ENCODE results near the gene IL1A.

Gene IL1A

DNA sequence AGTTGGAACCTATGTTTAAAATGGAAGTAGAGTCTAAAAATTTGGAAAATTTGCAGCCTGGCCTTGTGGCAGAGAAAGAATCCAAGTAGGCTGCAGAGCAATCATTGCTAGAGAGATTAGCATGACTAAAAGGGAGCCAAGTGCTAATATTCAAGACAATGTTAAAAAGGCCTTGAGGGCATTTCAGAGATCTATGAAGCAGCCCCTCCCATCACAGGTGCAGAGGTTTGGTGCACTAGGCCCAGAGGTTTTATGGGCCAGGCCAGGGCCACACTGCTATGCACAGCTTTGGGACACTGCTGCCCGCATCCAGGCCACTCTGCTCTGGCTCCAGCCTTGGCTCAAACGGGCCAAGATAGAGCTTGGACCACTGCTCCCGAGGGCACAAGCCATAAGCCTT, 6.7 kb upstream of the IL1A start:
- DNase-seq: no peak

DNA sequence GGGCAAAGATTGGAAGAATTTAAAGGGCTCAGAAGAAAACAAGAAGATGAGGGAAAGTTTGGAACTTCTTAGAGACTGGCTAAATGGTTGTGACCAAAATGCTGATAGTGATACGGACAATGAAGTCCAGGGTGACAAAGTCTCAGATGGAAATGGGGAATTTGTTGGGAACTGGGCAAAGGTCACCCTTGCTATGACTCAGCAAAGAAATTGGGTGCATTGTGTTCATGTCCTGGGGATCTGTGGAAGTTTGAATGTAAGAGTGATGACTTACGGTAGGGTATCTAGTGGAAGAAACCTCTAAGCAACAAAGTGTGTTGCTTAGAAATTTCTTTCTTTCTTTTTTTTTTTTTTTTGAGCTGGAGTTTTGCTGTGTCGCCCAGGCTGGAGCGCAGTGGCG, 6.0 kb upstream of the IL1A start:
- DNase-seq: no peak

DNA sequence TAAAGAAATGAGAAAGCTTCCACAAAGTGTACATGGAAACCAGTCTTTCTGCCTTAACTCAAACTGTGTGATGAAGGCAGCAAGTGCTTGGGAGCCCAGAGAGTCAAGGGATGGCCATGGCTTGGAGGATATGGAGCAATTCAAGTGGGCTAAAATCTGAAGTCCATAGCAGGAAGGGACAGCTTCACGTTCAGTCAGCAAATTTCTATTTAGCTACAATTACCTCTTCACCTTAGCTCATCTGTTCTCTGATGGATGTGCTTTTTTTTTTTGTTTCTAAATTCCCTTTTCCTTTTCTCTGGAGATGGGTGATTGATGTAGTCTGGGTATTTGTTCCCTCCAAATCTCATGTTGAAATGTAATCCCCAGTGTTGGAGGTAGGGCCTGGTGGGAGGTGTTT, 4.9 kb upstream of the IL1A start:
- no peak for DNase-seq

DNA sequence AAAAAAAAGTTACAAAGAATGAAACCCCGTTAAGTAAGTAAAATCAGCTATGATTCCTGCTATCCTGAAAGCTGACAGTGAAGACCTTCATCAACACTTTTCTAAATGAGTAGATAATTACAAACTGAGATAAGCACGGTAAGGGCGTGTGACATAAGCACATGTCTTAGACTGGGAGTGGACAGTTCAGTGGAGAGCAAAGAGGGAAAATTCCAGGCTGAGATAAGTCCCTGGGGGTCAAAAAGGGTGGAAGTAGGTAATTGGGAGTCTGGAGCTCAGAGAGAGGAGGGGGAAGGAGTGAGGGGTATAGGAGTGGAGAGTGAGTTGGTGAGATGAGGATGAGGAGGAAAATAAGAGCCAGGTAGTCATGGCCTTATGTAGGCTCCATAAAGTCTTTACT, 4.4 kb upstream of the IL1A start:
- DNase-seq: no peak

DNA sequence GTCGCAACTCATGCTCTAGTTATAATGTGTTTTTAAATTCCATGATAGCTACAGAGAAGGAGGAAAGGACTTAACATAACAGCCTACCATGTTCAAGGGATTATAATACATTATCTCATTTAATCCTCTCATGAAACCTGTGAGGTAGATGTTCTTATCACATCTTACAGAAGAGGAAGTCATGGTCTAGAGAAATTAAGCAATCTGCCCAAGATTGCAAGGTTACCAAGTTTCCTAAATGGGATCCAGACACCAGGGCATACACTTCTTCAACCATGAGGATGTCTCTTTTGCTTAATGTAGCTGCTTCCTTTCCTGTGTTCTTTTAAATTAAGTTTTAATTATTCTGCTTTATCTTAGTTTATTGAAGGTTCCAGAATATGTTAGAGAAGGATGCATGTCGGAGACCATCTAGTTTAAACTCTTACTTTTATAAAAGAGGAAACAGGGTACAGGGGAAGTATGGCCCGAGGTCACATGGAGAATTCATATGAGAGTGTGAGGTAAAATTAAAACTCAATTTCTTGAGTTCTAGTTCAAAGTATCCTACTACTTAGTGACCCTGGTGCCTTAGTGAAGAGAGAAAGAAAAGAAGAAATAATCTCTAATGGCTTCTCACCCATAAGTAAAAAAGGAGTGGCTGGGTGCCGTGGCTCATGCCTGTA, 3.6 kb upstream of the IL1A start:
- DNase-seq: no peak

DNA sequence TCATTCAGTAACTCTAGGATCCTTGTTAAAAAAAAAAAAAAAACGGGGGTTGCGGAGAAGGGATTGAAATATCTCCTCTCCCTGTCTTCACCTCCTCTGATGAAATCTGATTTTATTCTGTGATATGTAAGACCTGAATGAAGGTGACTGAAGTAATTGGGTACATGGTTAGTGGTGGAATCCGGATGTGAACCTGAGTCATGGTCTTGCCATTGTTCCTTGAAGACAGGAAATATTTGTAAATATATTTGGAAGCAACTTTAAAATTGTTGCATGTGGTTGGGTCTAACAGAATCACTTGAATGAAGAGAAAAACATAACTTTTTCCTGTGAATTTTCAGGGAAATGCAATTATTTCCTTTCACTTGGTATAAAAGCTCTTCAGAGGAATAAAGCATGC, 3.0 kb upstream of the IL1A start:
- DNase-seq: no peak

DNA sequence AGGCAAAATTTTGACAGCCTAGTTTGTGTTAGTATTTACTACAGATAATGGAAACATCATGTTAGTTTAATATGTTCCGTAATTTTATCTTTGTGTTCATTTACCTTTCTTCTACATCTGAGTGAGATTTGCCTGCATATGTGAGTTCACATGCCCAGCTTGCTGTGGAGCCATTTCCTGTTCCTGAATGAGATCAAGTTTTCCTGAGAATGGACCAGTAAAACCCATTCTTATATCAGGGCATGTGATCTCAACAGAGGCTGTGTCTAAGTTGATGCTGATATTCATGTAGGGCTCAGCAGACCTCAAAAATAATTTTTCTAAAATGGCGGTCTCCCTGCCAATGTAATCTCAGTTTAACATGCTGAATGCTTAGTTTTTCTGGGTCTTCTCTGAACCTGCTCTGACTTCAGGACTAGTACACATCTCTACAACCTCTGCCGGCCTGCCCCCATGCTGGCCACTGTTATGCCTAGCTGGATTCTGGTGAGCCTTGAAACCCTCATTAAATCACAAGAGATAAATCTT, 1.0 kb downstream of the IL1A start:
- no peak for DNase-seq

DNA sequence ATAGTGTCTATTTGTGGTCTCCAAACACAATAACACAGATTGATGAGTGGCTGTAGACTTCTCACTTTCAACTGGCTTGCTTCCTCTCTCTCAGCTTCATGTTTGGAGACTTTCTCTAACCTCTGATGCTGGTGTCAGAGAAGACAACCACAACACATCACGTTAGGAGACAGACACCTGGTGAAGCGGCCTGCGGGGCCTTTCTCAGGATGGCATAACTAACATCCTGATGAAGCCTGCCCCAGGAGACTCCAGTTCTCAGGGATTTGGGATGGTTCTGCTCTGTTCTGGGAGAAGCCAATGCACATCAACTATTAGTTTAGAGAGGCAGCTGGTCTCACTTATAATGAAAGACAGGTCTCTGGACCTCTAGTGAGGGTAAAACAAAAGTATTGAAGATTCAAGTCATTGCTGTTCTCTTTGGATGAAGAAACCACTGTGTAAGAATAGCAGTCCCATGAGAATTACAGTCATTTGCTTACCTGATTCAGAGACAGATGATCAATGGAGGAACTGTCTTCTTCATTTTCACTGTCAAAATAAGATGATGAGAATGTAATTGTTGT, 2.0 kb downstream of the IL1A start:
- DNase-seq: no peak

DNA sequence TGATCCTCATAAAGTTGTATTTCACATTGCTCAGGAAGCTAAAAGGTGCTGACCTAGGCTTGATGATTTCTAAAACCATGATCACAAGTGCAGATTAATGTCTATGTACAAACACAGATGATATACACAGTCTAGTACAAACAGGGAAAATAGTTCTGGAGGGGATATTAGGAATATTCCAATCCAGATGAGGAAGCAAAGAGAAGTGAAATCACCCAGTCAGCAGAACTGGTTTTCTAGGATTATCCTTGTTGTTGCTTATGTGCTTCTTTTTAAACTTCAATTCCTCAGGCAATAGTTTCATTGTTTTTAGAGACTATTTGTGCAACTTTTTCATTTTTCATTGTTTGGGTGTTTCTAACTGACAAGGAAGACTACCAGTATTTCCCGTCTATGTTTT, 4.7 kb downstream of the IL1A start:
- no peak for DNase-seq

DNA sequence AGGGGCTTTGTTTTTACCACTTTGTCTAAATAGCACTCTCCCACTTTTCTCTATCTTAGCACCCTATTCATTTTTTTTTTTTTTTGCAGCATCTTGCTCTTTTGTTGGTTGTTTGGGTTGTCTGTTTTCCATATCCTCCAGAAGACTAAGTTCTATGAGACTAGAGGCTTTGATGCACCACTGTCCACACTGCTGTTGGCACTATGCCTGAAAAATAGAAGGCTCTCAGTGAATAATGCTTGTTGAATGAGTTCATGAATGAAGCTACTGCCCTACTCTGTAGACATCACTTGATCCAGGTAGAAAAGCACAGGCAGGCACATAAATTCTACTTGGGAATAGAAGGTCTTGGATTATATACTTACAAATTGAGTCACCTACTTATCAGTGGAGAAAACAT, 7.3 kb downstream of the IL1A start:
- DNase-seq: no peak

DNA sequence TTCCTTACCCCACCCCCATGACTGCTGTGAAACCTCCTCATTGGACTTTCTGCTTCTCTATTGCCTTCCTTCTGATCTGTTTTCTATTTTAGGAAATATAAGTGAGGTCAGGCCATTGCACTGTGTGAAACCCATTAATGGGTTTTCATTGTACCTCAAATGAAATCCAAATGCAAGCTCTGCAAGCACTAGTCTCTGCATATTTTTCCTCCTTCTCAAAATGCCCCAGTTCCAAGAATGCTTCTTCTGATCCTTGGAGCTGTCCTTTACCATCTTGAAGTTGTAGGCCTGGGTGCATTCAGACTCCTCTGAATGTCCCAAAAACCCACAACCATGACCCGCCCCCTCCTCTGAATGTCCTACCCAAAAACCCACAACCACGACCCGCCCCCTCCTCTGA, 8.2 kb downstream of the IL1A start:
- no peak for DNase-seq

DNA sequence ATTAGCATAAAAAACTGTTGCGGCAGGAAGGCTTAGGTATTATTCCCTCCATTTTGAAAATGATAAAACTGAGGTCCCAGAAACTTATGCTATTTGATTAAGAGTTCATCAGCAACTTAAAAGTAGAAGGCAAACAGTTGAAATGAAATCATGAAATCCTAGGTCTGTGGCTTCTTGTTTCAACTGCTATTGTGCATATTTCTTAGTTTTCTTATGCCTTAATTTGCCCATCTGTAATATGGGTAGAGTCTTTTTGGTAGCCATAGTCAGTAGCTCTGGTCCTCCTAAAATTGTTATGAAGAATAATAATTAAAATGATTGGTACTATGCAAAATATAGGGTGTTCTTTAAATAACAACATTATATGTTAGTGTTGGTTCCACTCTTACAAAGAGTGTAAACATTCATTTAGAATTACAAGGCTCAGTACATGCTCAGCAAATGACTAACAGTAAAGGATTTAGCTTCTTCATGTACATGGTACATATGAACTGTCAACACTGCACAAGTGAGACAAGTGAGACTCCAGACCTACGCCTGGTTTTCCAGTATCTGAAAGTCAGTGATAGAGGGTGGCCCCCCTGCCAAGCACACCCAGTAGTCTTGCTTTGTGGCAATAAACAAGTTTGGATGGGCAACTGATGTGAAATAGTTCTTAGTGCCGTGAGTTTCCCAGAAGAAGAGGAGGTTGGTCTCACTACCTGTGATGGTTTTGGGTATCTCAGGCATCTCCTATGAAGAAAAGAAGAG, 9.6 kb downstream of the IL1A start:
- no peak for DNase-seq

DNA sequence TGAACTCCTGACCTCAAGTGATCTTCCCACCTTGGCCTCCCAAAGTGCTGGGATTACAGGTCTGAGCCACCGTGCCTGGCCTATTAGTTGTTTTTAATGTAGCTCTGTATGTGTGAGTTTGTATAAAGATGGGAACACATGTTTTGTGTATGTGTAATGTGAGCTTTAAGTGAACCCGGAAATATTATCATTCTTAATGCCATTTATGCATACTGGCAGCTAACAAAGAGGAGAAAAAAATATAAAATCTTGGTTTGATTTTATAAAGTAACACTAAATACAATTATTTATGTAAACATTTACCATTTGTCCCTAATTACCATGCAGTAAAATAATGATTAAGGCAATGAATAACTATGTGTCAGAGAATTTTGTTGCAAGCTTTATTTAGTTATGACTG, 10.7 kb downstream of the IL1A start:
- DNase-seq: no peak

DNA sequence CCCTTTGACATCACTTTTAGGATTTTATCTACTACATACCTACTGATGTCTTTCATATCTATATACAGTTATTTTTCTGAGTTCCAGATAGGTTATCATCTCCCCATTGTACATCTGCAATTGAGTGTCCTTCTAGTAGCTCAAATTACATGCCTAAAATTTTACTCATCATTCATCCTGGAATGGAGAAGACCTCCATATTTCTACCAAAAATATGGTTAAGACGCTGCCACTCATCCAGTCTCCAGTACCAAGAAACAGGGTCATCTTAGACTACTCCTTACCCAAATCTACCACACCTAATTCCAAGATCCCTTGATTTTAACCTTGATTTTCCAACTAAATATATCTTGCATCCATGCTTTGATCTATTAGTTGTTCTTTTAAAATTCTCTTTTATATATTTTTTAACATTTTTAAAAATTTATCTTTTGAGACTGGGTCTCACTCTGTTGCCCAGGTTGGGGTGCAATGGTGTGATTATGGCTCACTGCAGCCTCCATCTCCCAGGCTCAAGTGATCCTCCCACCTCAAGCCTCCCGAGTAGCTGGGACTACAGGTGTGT, 11.3 kb downstream of the IL1A start:
- no peak for DNase-seq

DNA sequence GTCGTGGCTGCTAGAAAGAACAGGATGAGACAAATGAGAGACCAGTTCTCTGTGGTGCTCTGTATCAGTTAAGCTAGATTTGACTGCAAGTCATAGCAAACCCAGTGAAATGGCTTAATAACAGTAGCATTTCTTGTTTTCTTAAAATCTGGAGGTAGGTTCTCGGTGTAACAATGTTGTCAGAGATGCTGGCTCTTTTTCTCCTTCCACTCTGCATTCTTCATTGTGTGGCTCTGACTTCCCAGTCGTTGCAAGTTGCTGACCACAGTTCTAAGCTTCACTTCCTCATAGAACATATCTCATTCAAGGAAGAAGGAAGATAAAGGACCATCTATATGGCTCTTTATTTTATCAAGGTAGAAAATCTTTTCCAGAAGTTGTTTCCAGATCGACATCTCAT, 12.0 kb downstream of the IL1A start:
- DNase-seq: no peak

DNA sequence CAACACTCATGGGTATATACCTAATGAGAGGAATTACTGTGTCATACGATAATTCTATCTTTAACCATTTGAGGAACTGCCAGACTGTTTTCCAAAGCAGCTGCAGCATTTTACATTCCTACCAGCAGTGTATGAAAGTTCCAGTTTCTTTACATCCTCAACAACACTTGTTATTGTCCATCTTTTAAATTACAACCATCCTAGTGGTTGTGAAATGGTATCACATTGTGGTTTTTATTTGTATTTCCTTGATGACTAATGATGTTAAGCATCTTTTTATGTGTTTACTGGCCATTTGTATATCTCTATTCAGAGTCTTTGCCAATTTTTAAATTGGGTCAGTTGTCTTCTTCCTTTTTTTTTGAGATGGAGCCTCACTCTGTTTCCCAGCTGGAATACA, 15.9 kb downstream of the IL1A start:
- no peak for DNase-seq

DNA sequence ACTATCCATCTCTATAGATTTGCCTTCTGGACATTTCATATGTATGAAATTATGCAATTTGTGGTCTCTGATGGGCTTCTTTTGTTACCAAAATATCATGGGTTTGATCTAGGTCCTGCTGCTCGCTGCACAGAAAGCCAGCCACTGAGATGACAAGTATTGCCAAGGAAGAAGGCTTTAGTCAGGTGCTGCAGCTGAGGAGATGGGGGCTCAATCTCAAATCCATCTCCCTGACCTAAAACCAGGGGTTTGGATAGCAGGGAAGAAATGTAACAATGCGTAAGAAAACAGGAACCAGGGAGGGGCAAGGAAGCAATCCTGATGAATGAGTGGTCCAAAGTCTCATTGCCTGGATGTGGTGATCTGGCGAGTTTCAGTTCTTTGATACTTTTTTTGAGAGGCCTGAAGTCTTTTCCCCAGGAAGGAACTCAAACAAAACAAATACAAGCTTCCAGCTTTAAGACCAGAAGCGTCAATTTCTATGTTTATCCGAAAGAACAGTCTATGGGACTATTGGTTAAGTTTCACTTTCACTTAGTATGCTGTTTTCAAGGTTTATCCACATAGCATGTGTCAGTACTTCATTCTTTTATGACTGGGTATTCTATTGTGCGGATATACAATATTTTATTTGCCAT, 16.5 kb downstream of the IL1A start:
- DNase-seq: no peak

DNA sequence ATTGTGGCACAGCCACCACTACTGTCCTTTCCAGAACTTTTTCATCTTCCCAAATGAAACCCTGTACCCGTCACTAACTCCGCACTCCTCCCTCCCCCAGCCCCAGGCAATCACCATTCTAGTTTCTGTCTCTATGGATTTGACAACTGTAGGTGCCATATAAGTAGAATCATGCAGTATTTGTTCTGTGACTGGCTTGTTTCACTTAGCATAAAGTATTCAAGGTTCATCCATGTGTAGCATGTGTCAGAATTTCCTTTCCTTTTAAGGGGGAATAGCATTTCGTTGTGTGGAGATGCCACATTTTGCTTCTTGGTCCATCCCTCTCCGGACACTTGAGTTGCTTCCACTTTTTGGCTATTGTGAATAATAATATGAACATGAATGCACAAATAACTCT, 19.0 kb downstream of the IL1A start:
- no peak for DNase-seq

DNA sequence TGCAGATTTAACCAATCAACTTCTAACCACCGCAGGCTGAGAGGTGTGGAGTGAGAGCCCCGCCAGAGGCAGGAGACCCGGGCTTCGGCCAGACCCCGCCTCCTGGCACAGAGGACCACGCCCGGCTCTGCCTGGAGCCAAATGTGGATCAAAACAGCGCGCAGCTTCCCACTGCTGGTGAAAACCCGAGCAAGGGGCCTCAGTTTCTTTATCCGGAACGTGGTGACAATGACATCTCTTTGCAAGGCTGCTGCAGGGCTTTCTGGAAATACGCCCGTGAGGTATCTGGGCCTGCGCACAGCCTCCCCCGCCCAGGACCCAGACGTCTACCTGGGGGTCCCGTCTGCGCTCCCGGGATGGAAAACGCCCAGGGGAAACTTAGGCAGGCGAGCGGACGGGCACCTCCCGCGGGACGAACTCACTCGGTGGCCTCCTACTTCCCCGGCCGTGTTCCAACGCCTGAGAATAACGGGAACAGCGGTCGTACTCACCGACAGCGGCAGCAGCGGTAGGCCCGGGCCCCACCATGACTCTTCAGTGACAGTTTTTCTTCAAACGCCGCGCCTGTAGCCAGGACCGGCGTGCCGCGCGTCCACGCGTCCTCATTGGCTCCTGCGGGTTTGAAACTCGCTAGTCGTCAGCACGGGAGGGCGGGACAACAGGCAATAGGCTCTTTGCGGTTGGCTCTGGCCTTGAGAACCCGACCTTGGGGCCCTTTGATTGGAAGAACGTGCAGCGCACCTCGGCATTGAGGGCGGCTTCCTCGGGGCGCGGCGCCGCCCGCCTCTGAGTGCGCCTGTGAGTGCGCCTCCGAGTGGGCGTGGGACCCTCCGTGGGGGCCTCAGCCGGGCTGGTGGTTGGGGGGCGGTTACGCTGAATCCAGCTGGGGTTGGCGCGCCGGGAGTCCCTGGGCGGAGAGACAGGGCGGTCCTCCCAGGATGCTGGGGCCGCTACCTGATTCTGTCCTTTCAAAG, 19.9 kb downstream of the IL1A start, which contains the start of gene CKAP2L:
Gene CKAP2L (minus strand): TSS at position 539 of the 974 bp plus-strand sequence. CDS start 11 bp downstream, at position 528.
- peak; percentile 95 for DNase-seq

DNA sequence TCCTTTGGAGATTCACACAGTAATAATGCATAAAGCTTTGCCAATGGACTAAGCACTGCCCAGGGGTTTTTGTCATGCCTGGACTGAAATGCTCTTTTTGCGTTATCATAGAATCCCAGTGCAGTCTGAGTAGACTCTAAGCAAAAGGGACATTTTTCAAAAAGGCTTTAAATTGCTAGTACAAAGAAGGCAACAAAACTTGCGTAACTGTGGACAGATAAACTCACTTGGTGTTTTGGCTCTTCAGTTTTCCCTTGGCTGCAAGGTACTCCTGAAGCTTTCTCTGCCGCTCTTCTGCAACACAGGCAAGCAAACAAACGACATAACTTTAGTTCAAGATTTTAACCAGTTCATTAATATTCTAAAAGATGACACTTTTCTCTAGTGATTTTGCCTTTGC, 22.0 kb downstream of the IL1A start:
- DNase-seq: no peak

DNA sequence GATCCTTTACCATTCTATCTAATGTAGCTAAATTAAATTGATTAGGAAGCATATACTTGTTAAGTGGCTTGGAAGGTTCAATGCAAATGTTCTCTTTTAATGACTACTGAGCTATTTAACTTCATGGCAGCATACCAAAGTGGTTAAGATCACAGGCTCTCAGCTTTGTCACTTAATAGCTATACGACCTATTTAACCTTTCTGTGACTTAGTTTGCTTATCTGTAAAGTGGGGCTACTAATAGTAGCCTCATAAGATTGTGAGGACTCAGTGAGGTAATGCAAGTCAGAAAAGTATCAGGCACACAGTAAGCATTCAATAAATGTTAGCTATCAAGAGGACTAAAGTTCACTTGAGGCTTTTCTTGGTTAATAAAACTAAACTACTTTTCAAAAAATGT, 24.1 kb downstream of the IL1A start:
- no peak for DNase-seq

DNA sequence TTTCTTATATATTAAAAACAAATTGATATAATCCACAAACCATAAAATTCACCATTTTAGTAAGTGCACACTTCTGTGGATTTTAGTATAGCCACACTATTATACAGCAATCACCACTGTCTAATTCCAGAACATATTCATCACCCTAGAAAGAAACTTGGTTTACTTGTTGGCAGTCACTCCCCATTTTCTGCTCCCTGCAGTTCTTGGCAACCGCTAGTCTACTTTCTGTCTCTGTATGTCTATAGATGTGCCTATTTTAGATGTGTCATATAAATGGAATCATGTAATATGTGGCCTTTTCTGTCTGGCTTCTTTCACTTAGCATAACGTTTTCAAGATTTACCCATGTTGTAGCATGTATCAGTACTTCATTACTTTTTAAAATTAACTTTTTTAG, 25.6 kb downstream of the IL1A start:
- DNase-seq: no peak

Data from activated CD4-positive, alpha-beta T cell treated with anti-CD3 and anti-CD28 coated beads for 4 hours (primary cell).